Epithelial cell of esophagus (primary cell): ENCODE measurements around the gene TMTC2.
"Not testable (repeated sequence)": the region's sequence is repeated elsewhere in the genome, so short reads cannot be mapped to it uniquely, and the experiment has no call there.

Experiments used
- DNase-seq: peaks from one replicate; pipeline ENCODE4 v3.0.0; 2010; ENCODE audit warnings: low read depth
- H3K4me3 ChIP-seq: 2 replicates; pipeline ENCODE4 v1.5.1; 2011; ENCODE audit warnings: mild to moderate bottlenecking, low read length, control low read depth
- CTCF ChIP-seq: IDR thresholded peaks from 2 replicates; pipeline ENCODE4 v1.5.1; 2011; ENCODE audit warnings: low read depth, mild to moderate bottlenecking, low read length, control low read depth, inconsistent platforms; ENCODE audit not compliant: insufficient read depth; ENCODE audit errors: missing control alignments

Gene TMTC2

GRCh38 chr12:82756303-82756702 is 69.6 kb downstream of the TMTC2 start:
- no peak for TF ChIP-seq CTCF
- DNase-seq = no peak
- H3K4me3 ChIP-seq = no peak overlapping the region

- DNase-seq = no peak
- no peak for TF ChIP-seq CTCF
- H3K4me3 ChIP-seq = no peak overlapping the region
Measured at GRCh38 chr12:82757059-82757458, 70.4 kb downstream of the TMTC2 start.

GRCh38 chr12:82757656-82758055 is 71.0 kb downstream of the TMTC2 start:
- H3K4me3 ChIP-seq = no peak overlapping the region
- DNase-seq = no peak
- no peak for TF ChIP-seq CTCF

GRCh38 chr12:82758749-82759330 is 72.1 kb downstream of the TMTC2 start:
- H3K4me3 ChIP-seq = no peak overlapping the region
- DNase-seq = peak; percentile 13
- peak; percentile 20 for TF ChIP-seq CTCF

- no peak for TF ChIP-seq CTCF
- no peak for DNase-seq
- H3K4me3 ChIP-seq = no peak overlapping the region
Measured at GRCh38 chr12:82760423-82760822, 73.7 kb downstream of the TMTC2 start.

- H3K4me3 ChIP-seq, DNase-seq: not testable (repeated sequence)
Measured at GRCh38 chr12:82765206-82765605, 78.5 kb downstream of the TMTC2 start.

- no peak for DNase-seq
- TF ChIP-seq CTCF = no peak
- H3K4me3 ChIP-seq = no peak overlapping the region
Measured at GRCh38 chr12:82765971-82766705, 79.4 kb downstream of the TMTC2 start.
